ENCODE results near the gene RASGRP4.

DNA sequence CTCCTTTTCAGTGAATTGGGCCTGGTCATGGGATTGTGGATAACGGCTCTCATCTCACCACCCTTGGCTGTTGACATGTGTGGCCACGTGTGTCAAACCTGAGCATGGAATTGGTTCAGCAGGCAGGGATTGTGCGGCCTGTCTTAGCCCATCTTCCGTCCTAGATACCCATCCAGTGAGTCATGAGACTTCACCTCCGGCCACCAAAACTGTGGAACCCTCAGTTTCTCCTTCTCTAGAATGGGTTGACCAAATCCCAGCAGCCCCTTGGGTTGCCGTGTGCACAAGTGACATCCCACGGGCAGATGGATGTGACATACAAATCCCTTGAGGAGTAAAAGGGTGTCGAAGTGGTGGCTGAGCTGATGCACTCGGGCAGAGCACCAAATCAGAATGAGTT lies 44.9 kb downstream of the RASGRP4 start:
- TF ChIP-seq POLR2A (IDR thresholded peaks at IDR 0.05; ENCODE audit: low read depth, low read length): no peak
- TF ChIP-seq TAF1 (IDR thresholded peaks at IDR 0.05; ENCODE audit: low read depth, low read length): no peak
- TF ChIP-seq POLR2AphosphoS5 (IDR thresholded peaks at IDR 0.05; ENCODE audit: low read depth, low read length): no peak
- no peak for TF ChIP-seq SPI1 (IDR thresholded peaks at IDR 0.05; ENCODE audit: low read depth, low read length)
